NB4 (cell line): Measurements from ENCODE around the gene STKLD1.

Experiments used
- DNase-seq: peaks from one replicate; pipeline ENCODE4 v3.0.0; 2010; ENCODE audit warnings: low read depth
- H3K4me3 ChIP-seq: one replicate; pipeline ENCODE4 v1.5.1; 2011; ENCODE audit warnings: mild to moderate bottlenecking, low read depth, low read length, moderate library complexity
- CTCF ChIP-seq: IDR thresholded peaks from one replicate; pipeline ENCODE4 v1.5.1; 2012; ENCODE audit warnings: low read depth, low read length
- MAX ChIP-seq: IDR thresholded peaks from 2 replicates; pipeline ENCODE4 v1.6.1; 2011; ENCODE audit warnings: low read depth, low read length
- MYC ChIP-seq: IDR thresholded peaks from 2 replicates; pipeline ENCODE4 v1.6.1; 2011; ENCODE audit warnings: low read depth, low read length
- POLR2A ChIP-seq: IDR thresholded peaks from 2 replicates; pipeline ENCODE4 v1.6.1; 2011; ENCODE audit warnings: mild to moderate bottlenecking; ENCODE audit not compliant: insufficient read length; ENCODE audit errors: extremely low read depth

STKLD1 gene

GRCh38 chr9:133362359-133363044 lies 13.7 kb upstream of the STKLD1 start:
- no peak overlapping the region for H3K4me3 ChIP-seq
- no peak for DNase-seq
- TF ChIP-seq MYC (no peak), MAX (no peak), POLR2A (no peak), CTCF (no peak)

- DNase-seq, result no peak
- TF ChIP-seq MYC (no peak), POLR2A (no peak), MAX (no peak), CTCF (no peak)
- no peak overlapping the region for H3K4me3 ChIP-seq
These were observed 9.7 kb upstream of the STKLD1 start for GRCh38 chr9:133366435-133366834.

GRCh38 chr9:133367221-133367620 lies 8.9 kb upstream of the STKLD1 start:
- no peak for DNase-seq
- no peak for TF ChIP-seq POLR2A
- TF ChIP-seq CTCF, result no peak
- no peak for TF ChIP-seq MAX
- TF ChIP-seq MYC, result no peak
- no peak overlapping the region for H3K4me3 ChIP-seq

- DNase-seq, result no peak
- H3K4me3 ChIP-seq, result no peak overlapping the region
- TF ChIP-seq POLR2A, result no peak
These were observed 8.4 kb upstream of the STKLD1 start for GRCh38 chr9:133367778-133368177.

GRCh38 chr9:133368249-133368881 lies 7.8 kb upstream of the STKLD1 start:
- no peak for DNase-seq
- H3K4me3 ChIP-seq, result no peak overlapping the region
- TF ChIP-seq MAX (no peak), POLR2A (no peak), MYC (no peak), CTCF (no peak)

GRCh38 chr9:133369422-133369821 lies 6.7 kb upstream of the STKLD1 start:
- no peak for DNase-seq
- no peak for TF ChIP-seq CTCF
- no peak for TF ChIP-seq POLR2A
- TF ChIP-seq MAX, result no peak
- TF ChIP-seq MYC, result no peak
- H3K4me3 ChIP-seq, result no peak overlapping the region
